Activated CD8-positive, alpha-beta memory T cell treated with anti-CD3 and anti-CD28 coated beads for 48 hours (primary cell): ENCODE results near the gene SLC47A2.

Experiments
- DNase-seq, 3 experiments: peaks; one replicate each; pipeline ENCODE4 v3.0.0-alpha.2; 2020; ENCODE audit warnings: low read depth in 2 of 3, low spot score in 2 of 3

Gene SLC47A2

GRCh38 chr17:19747829-19748806 lies 31.7 kb upstream of the SLC47A2 start, which contains the start of gene ALDH3A1:
TSS of gene ALDH3A1 (minus strand) at chr17:19748298. CDS start at chr17:19745129, 3,169 bp downstream.
- DNase-seq: no peak

- no peak for DNase-seq
Observed at GRCh38 chr17:19747159-19747719, 30.9 kb upstream of the SLC47A2 start.

GRCh38 chr17:19746517-19746916 lies 30.1 kb upstream of the SLC47A2 start:
- DNase-seq: no peak

- peak; percentile 66 to 85 (median 71) for DNase-seq
Observed at GRCh38 chr17:19744922-19745757, 28.8 kb upstream of the SLC47A2 start.

GRCh38 chr17:19744492-19744891 lies 28.1 kb upstream of the SLC47A2 start:
- no peak for DNase-seq

GRCh38 chr17:19743101-19744100 lies 27.0 kb upstream of the SLC47A2 start:
- DNase-seq: no peak

- DNase-seq: no peak
Observed at GRCh38 chr17:19742495-19742894, 26.1 kb upstream of the SLC47A2 start.

- no peak for DNase-seq
Observed at GRCh38 chr17:19741832-19742457, 25.6 kb upstream of the SLC47A2 start.

GRCh38 chr17:19740933-19741332 lies 24.5 kb upstream of the SLC47A2 start:
- no peak for DNase-seq

GRCh38 chr17:19739241-19740201 lies 23.1 kb upstream of the SLC47A2 start:
- no peak for DNase-seq

GRCh38 chr17:19738757-19739156 lies 22.4 kb upstream of the SLC47A2 start:
- DNase-seq: no peak

GRCh38 chr17:19738073-19738449 lies 21.7 kb upstream of the SLC47A2 start:
- no peak for DNase-seq

- no peak for DNase-seq
Observed at GRCh38 chr17:19737305-19738072, 21.1 kb upstream of the SLC47A2 start.

- no peak for DNase-seq
Observed at GRCh38 chr17:19736071-19736470, 19.7 kb upstream of the SLC47A2 start.

- no peak for DNase-seq
Observed at GRCh38 chr17:19733953-19734526, 17.7 kb upstream of the SLC47A2 start.

- no peak for DNase-seq
Observed at GRCh38 chr17:19731626-19732025, 15.2 kb upstream of the SLC47A2 start.

GRCh38 chr17:19730843-19731242 lies 14.5 kb upstream of the SLC47A2 start:
- no peak for DNase-seq

- no peak for DNase-seq
Observed at GRCh38 chr17:19729900-19730299, 13.5 kb upstream of the SLC47A2 start.
